A549 (cell line): ENCODE results near the gene CCR5AS.

Experiments used
- CHD2 ChIP-seq: fragments of 150-350 bp; IDR thresholded peaks from 2 replicates; pipeline ENCODE4 v1.6.1; 2014; ENCODE audit warnings: low read length; ENCODE audit not compliant: partially characterized antibody
- JUNB ChIP-seq: fragments of >200 bp; sonication (Bioruptor Twin); formaldehyde crosslinking; IDR thresholded peaks from 2 replicates; pipeline ENCODE4 v1.6.1; 2016
- MAFK ChIP-seq: fragments of 450-650 bp; IDR thresholded peaks from 2 replicates; pipeline ENCODE4 v1.6.1; 2014; ENCODE audit not compliant: partially characterized antibody
- NFE2L2 ChIP-seq: fragments of 150-350 bp; conservative IDR thresholded peaks from 2 replicates; pipeline ENCODE4 v1.6.1; 2014; ENCODE audit warnings: low read length
- POLR2A ChIP-seq: IDR thresholded peaks from 2 replicates; pipeline ENCODE4 v1.6.1; 2012; ENCODE audit warnings: mild to moderate bottlenecking, low read length
- RAD21 ChIP-seq, 2 experiments: fragments of >200 bp in 1 of 2; sonication (Bioruptor Twin) in 1 of 2; formaldehyde crosslinking in 1 of 2; IDR thresholded peaks in 1 of 2; conservative IDR thresholded peaks in 1 of 2; 2 replicates in 1 of 2; 3 replicates in 1 of 2; pipeline ENCODE4 v1.6.1; 2012 to 2018; ENCODE audit warnings: inconsistent platforms in 1 of 2
- SMC3 ChIP-seq: fragments of >200 bp; sonication (Bioruptor Twin); formaldehyde crosslinking; IDR thresholded peaks from 3 replicates; pipeline ENCODE4 v1.6.1; 2018; ENCODE audit warnings: inconsistent platforms
- TF ChIP-seq, protein P1 (sequence below): fragments of >200 bp; sonication (Bioruptor Twin); formaldehyde crosslinking; IDR thresholded peaks from 3 replicates; pipeline ENCODE4 v1.5.1; 2016
- TF ChIP-seq, protein P2 (sequence below): fragments of 450-650 bp; IDR thresholded peaks from 2 replicates; pipeline ENCODE4 v1.6.1; 2014; ENCODE audit warnings: antibody characterized with exemption

DNA sequence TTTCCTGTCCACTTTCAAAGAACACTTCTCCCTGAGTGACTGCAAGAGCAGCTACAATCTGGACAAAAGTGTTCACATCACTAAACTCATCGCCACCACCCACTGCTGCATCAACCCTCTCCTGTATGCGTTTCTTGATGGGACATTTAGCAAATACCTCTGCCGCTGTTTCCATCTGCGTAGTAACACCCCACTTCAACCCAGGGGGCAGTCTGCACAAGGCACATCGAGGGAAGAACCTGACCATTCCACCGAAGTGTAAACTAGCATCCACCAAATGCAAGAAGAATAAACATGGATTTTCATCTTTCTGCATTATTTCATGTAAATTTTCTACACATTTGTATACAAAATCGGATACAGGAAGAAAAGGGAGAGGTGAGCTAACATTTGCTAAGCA, 2.0 kb upstream of the CCR5AS start:
- TF ChIP-seq RAD21 (conservative IDR thresholded peaks at IDR 0.05 in 1 of 2, IDR thresholded peaks at IDR 0.05 in 1 of 2) (no peak), SMC3 (no peak), CHD2 (no peak), POLR2A (no peak), NFE2L2 (no peak), JUNB (no peak), MAFK (no peak)
- TF ChIP-seq, protein P1, sequence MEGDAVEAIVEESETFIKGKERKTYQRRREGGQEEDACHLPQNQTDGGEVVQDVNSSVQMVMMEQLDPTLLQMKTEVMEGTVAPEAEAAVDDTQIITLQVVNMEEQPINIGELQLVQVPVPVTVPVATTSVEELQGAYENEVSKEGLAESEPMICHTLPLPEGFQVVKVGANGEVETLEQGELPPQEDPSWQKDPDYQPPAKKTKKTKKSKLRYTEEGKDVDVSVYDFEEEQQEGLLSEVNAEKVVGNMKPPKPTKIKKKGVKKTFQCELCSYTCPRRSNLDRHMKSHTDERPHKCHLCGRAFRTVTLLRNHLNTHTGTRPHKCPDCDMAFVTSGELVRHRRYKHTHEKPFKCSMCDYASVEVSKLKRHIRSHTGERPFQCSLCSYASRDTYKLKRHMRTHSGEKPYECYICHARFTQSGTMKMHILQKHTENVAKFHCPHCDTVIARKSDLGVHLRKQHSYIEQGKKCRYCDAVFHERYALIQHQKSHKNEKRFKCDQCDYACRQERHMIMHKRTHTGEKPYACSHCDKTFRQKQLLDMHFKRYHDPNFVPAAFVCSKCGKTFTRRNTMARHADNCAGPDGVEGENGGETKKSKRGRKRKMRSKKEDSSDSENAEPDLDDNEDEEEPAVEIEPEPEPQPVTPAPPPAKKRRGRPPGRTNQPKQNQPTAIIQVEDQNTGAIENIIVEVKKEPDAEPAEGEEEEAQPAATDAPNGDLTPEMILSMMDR: no peak
- TF ChIP-seq, protein P2, sequence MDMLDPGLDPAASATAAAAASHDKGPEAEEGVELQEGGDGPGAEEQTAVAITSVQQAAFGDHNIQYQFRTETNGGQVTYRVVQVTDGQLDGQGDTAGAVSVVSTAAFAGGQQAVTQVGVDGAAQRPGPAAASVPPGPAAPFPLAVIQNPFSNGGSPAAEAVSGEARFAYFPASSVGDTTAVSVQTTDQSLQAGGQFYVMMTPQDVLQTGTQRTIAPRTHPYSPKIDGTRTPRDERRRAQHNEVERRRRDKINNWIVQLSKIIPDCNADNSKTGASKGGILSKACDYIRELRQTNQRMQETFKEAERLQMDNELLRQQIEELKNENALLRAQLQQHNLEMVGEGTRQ: no peak
